Astrocyte of the cerebellum (primary cell): ENCODE results near the gene ZNF423.
A peak's percentile ranks its signal among the peaks of the same experiment; 100 is the strongest.

Experiments
- DNase-seq: peaks from one replicate; pipeline ENCODE4 v3.0.0-alpha.2; 2011; ENCODE audit warnings: low read depth
- H3K4me3 ChIP-seq: 2 replicates; pipeline ENCODE4 v1.5.1; 2011; ENCODE audit warnings: mild to moderate bottlenecking, low read depth, low read length, moderate library complexity
- CTCF ChIP-seq: IDR thresholded peaks from 2 replicates; pipeline ENCODE4 v1.5.1; 2012; ENCODE audit warnings: low read length, low read depth, moderate library complexity, mild to moderate bottlenecking; ENCODE audit errors: missing control alignments
- in situ Hi-C: cut with HindIII; loops from 2 replicates; pipeline ENCODE4 v1.10.0; 2017; ENCODE audit warnings: low sequenced_read_pairs

Gene ZNF423

GRCh38 chr16:49596068-49596467, 259.8 kb downstream of the ZNF423 start:
- no peak for TF ChIP-seq CTCF
- H3K4me3 ChIP-seq = no peak overlapping the region
- peak; percentile 33 for DNase-seq
- in situ Hi-C loops = no loop called here

- in situ Hi-C loops = no loop called here
- no peak for DNase-seq
- no peak for TF ChIP-seq CTCF
- H3K4me3 ChIP-seq = no peak overlapping the region
Observed at GRCh38 chr16:49594685-49595498, 261.0 kb downstream of the ZNF423 start.

GRCh38 chr16:49594153-49594552, 261.8 kb downstream of the ZNF423 start:
- no peak for TF ChIP-seq CTCF
- no peak overlapping the region for H3K4me3 ChIP-seq
- no peak for DNase-seq
- in situ Hi-C loops = no loop called here

- no peak for DNase-seq
- no peak overlapping the region for H3K4me3 ChIP-seq
- in situ Hi-C loops = no loop called here
Observed at GRCh38 chr16:49593424-49594040, 262.4 kb downstream of the ZNF423 start.

DNA sequence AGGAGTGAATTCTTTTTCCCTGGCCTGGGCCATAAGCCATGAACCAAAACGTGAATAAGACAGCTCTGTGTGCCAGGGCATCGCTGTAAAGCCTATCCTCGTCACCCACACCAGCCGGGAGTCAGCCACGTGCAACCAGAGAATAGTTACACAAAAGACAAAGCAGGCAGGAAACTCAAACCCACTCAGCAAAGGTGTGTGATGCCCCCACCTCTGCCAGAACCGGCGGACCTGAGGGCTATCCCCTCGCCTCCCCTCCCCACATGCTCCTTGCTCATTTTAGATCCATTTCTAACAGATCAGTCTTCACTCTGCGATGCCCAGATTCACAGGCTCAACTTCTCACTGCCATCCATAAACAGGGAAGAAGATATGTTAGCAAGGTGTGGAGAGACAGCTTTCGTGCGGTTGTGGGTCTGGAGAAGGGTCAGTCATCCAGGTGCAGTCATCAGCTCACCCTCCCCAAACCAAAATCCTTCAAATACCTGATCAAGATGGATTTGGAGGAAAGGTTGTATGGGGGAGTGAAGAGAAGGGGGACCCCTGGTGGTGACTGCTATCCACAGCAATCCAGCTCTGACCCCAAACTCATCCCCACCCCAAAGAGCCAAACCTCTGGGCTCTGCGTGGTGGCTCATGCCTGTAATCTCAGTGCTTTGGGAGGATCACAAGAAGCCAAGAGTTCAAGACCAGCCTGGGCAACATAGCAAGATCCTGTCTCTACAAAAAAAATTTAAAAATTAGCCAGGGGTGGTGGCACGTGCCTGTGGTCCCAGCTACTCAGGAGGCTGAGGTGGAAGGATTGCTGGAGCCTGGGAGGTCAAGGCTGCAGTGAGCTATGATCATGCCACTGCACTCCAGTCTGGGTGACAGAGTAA, 263.1 kb downstream of the ZNF423 start:
- H3K4me3 ChIP-seq = no peak overlapping the region
- no peak for DNase-seq
- in situ Hi-C loops = no loop called here
- peak; percentile 87 for TF ChIP-seq CTCF

More at GRCh38 chr16:49593424-49594040, 262.4 kb downstream of the ZNF423 start:
- no peak for TF ChIP-seq CTCF

DNA sequence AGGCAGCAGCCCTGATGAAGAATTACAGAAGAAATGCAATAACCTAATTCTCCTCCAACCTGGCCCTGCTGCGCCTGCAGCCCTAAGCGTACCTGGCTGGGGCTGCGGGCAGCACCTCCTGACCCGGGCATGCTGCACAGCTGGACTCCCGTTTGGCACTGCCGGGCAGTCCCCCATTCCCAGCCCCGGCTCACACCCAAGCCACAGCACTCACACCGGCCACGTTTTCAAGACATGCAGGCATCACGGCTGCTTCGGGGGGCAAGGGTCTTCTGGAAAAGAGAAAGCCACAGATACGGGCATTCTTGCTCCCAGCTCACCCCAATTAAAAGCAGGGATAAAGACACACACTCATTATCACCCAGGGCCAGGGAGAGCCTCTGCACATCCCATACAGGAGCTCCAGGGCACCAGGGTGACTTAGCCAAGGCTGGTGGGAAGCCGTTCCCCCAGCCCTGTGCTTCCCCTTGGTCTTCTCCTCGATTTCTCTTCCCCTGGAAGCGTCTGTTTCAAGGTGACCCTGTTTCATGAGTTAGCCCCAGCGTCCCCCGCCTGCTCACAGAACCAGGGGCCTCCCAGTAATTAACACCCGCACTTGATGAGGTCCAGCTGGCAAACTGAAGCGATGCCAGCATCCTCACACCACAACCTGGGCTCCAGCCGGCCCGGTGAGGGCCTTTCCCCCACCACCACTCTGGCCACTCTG, 265.6 kb downstream of the ZNF423 start:
- in situ Hi-C loops = no loop called here
- no peak for TF ChIP-seq CTCF
- DNase-seq = no peak
- no peak overlapping the region for H3K4me3 ChIP-seq
